A673 (cell line): ENCODE results near the gene RGS2.

Experiments
- CTCF ChIP-seq: fragments of 300-800, 200-600 bp; sonication (generic); conservative IDR thresholded peaks from 2 replicates; pipeline ENCODE4 v1.5.1; 2017; ENCODE audit warnings: low read depth, mild to moderate bottlenecking, antibody characterized with exemption, low read length, moderate library complexity, mixed read lengths
- EZH2 ChIP-seq: fragments of 200-600 bp; sonication (generic); IDR thresholded peaks from 2 replicates; pipeline ENCODE4 v1.6.1; 2017; ENCODE audit warnings: borderline replicate concordance, low read depth, mild to moderate bottlenecking, mixed read lengths, antibody characterized with exemption, low read length; ENCODE audit not compliant: poor library complexity, severe bottlenecking

- no peak for TF ChIP-seq CTCF
- no peak for TF ChIP-seq EZH2
These were observed 37.5 kb upstream of the RGS2 start for GRCh38 chr1:192771341-192771740.
